GM18511 (cell line): ENCODE data around the gene UQCRC1.
A peak's percentile ranks its signal among the peaks of the same experiment; 100 is the strongest.

ENCODE experiments used
- ATAC-seq: cut with Tn5 transposase; IDR thresholded peaks from one replicate; pipeline ENCODE4 v1.9.1; 2021; ENCODE audit warnings: mild to moderate bottlenecking, moderate library complexity; ENCODE audit not compliant: unreplicated experiment

Gene UQCRC1

GRCh38 chr3:48609088-48610005 is at the start of gene UQCRC1:
Gene UQCRC1, minus strand, starts transcription at chr3:48609646. Its CDS starts 26 bp downstream, at chr3:48609620.
- ATAC-seq: peak; percentile 96

- ATAC-seq: no peak
Observed at GRCh38 chr3:48656841-48657281, 47.4 kb upstream of the UQCRC1 start.

- peak; percentile 77 for ATAC-seq
Observed at GRCh38 chr3:48656061-48656840, 46.8 kb upstream of the UQCRC1 start.

GRCh38 chr3:48655606-48656005 is 46.2 kb upstream of the UQCRC1 start:
- ATAC-seq: no peak

- ATAC-seq: no peak
Observed at GRCh38 chr3:48655063-48655462, 45.6 kb upstream of the UQCRC1 start.

- no peak for ATAC-seq
Observed at GRCh38 chr3:48652923-48653715, 43.7 kb upstream of the UQCRC1 start.

- no peak for ATAC-seq
Observed at GRCh38 chr3:48651771-48652170, 42.3 kb upstream of the UQCRC1 start.

GRCh38 chr3:48650723-48651122 is 41.3 kb upstream of the UQCRC1 start:
- ATAC-seq: no peak

GRCh38 chr3:48648188-48648850 is 38.9 kb upstream of the UQCRC1 start:
- no peak for ATAC-seq

GRCh38 chr3:48647714-48648113 is 38.3 kb upstream of the UQCRC1 start:
- ATAC-seq: no peak

GRCh38 chr3:48644898-48645760 is 35.7 kb upstream of the UQCRC1 start:
- ATAC-seq: no peak

GRCh38 chr3:48642605-48643004 is 33.2 kb upstream of the UQCRC1 start:
- ATAC-seq: no peak

- no peak for ATAC-seq
Observed at GRCh38 chr3:48641396-48641795, 31.9 kb upstream of the UQCRC1 start.

- no peak for ATAC-seq
Observed at GRCh38 chr3:48639944-48640606, 30.6 kb upstream of the UQCRC1 start.

- ATAC-seq: no peak
Observed at GRCh38 chr3:48637305-48637704, 27.9 kb upstream of the UQCRC1 start.

GRCh38 chr3:48636149-48636655 is 26.8 kb upstream of the UQCRC1 start:
- no peak for ATAC-seq

GRCh38 chr3:48635222-48636021 is 26.0 kb upstream of the UQCRC1 start, which contains the start of gene SLC26A6:
Gene SLC26A6, minus strand, starts transcription at chr3:48635461. Its CDS starts 68 bp downstream, at chr3:48635393.
- peak; percentile 93 for ATAC-seq
